H1 (cell line): ENCODE results near the gene RAD51B.

ENCODE experiments used
- MAFK ChIP-seq: IDR thresholded peaks from 2 replicates; pipeline ENCODE4 v1.6.1; 2012; ENCODE audit warnings: low read depth, mild to moderate bottlenecking, improper control_type of control experiment, low read length
- POLR2AphosphoS5 ChIP-seq: IDR thresholded peaks from 2 replicates; pipeline ENCODE4 v1.6.1; 2011; ENCODE audit warnings: low read depth, low read length
- YY1 ChIP-seq: IDR thresholded peaks from 2 replicates; pipeline ENCODE4 v1.6.1; 2011; ENCODE audit warnings: low read depth, mild to moderate bottlenecking, low read length
- ZNF274 ChIP-seq: IDR thresholded peaks from 2 replicates; pipeline ENCODE4 v1.7.0; 2012; ENCODE audit warnings: low read length, borderline replicate concordance; ENCODE audit errors: extremely low read depth

GRCh38 chr14:68509188-68509983 lies 689.8 kb downstream of the RAD51B start:
- TF ChIP-seq ZNF274: no peak
- no peak for TF ChIP-seq YY1
- no peak for TF ChIP-seq MAFK
- no peak for TF ChIP-seq POLR2AphosphoS5
